Activated CD4-positive, CD25-positive, alpha-beta regulatory T cell treated with anti-CD3 and anti-CD28 coated beads, Interleukin-2, amount 50 U/mL, for 72 hours (primary cell): ENCODE results near the gene SYTL1.
A peak's percentile ranks its signal among the peaks of the same experiment; 100 is the strongest.

Experiments used
- DNase-seq: peaks from one replicate; pipeline ENCODE4 v3.0.0; 2021

SYTL1 gene

GRCh38 chr1:27392096-27392777 lies 50.4 kb downstream of the SYTL1 start, which contains the start of gene GPR3:
TSS of gene GPR3 (plus strand) at chr1:27392622. CDS start at chr1:27393799, 1,177 bp downstream.
- DNase-seq: peak; percentile 87

GRCh38 chr1:27392778-27393635 lies 51.2 kb downstream of the SYTL1 start:
- no peak for DNase-seq

- no peak for DNase-seq
Measured at GRCh38 chr1:27393641-27394281, 51.9 kb downstream of the SYTL1 start.

- DNase-seq: no peak
Measured at GRCh38 chr1:27394282-27394658, 52.4 kb downstream of the SYTL1 start.

GRCh38 chr1:27394925-27395324 lies 53.1 kb downstream of the SYTL1 start:
- DNase-seq: no peak

- peak; percentile 80 for DNase-seq
Measured at GRCh38 chr1:27395441-27396195, 53.8 kb downstream of the SYTL1 start.

GRCh38 chr1:27397110-27397509 lies 55.3 kb downstream of the SYTL1 start:
- DNase-seq: no peak

- DNase-seq: no peak
Measured at GRCh38 chr1:27397749-27398148, 55.9 kb downstream of the SYTL1 start.

GRCh38 chr1:27398405-27399149 lies 56.8 kb downstream of the SYTL1 start:
- DNase-seq: no peak

- DNase-seq: no peak
Measured at GRCh38 chr1:27399251-27400025, 57.6 kb downstream of the SYTL1 start.

GRCh38 chr1:27400082-27400962 lies 58.5 kb downstream of the SYTL1 start:
- no peak for DNase-seq

- DNase-seq: no peak
Measured at GRCh38 chr1:27400963-27401341, 59.1 kb downstream of the SYTL1 start.

GRCh38 chr1:27402349-27402754 lies 60.5 kb downstream of the SYTL1 start:
- DNase-seq: no peak

GRCh38 chr1:27403065-27403726 lies 61.4 kb downstream of the SYTL1 start:
- DNase-seq: no peak
